Cardiac muscle cell (in vitro differentiated cells and primary cell): ENCODE measurements around the gene OXTR. TPM values are rescaled to one million over a fixed set of nuclear protein-coding genes. Genes with fewer than 3 reads are reported as not detected.

Experiments
- DNase-seq, 2 donors: peaks; one replicate each; pipeline versions ENCODE4 v3.0.0 to v3.0.0-alpha.2; 2010 to 2017; ENCODE audit warnings: low read depth in 1 of 2, low spot score in 1 of 2
- H3K27ac ChIP-seq: fragments of 200-600 bp; sonication (generic); 2 replicates; pipeline ENCODE4 v1.5.1; 2016
- H3K27me3 ChIP-seq: fragments of 200-600 bp; sonication (generic); 2 replicates; pipeline ENCODE4 v1.6.0; 2016; ENCODE audit warnings: control low read depth
- H3K36me3 ChIP-seq: fragments of 200-600 bp; sonication (generic); 2 replicates; pipeline ENCODE4 v1.5.1; 2016; ENCODE audit warnings: control low read depth
- H3K4me1 ChIP-seq: fragments of 200-600 bp; sonication (generic); 2 replicates; pipeline ENCODE4 v1.8.1; 2017; ENCODE audit warnings: low read depth, mild to moderate bottlenecking, mixed run types
- H3K4me3 ChIP-seq: fragments of 200-600 bp; sonication (generic); 2 replicates; pipeline ENCODE4 v1.5.1; 2016; ENCODE audit warnings: mild to moderate bottlenecking
- H3K9me3 ChIP-seq: fragments of 200-600 bp; sonication (generic); 2 replicates; pipeline ENCODE4 v1.5.1; 2017; ENCODE audit warnings: low read depth, mild to moderate bottlenecking, control low read depth
- CTCF ChIP-seq: IDR thresholded peaks from 2 replicates; pipeline ENCODE4 v1.5.1; 2012; ENCODE audit warnings: low read depth, mild to moderate bottlenecking, low read length
- polyA plus RNA-seq: library from polyadenylated mRNA; unstranded; fragments of >200 nt; fragmentation: Nextera tagmentation; extraction: Ambion mirVana; gene quantifications from 2 replicates; pipeline ENCODE4 v1.2.1, GENCODE V29; 2016
- total RNA-seq: library from RNA; depleted of rRNA; stranded (reverse); fragments of >200 nt; gene quantifications from 2 replicates; pipeline ENCODE4 v1.2.3, GENCODE V29; 2016

OXTR gene
- total and polyA plus RNA-seq, 2 experiments from 2014 or later: 0.64 to 1.9 TPM

GRCh38 chr3:8749316-8749715, 20.1 kb downstream of the OXTR start:
- no peak for TF ChIP-seq CTCF

GRCh38 chr3:8746780-8747345, 22.6 kb downstream of the OXTR start:
- Histone ChIP-seq H3K27ac (no peak overlapping the region), H3K27me3 (no peaks in the 10 kb centered on the region)
- TF ChIP-seq CTCF: no peak

More at GRCh38 chr3:8749316-8749715, 20.1 kb downstream of the OXTR start:
- DNase-seq: no peak
- no peak overlapping the region for H3K27ac ChIP-seq
- H3K27me3 ChIP-seq: no peaks in the 10 kb centered on the region
- H3K9me3 ChIP-seq: no peaks in the 10 kb centered on the region
- no peak overlapping the region for H3K4me3 ChIP-seq
- no peaks in the 10 kb centered on the region for H3K36me3 ChIP-seq
- H3K4me1 ChIP-seq: no peaks in the 10 kb centered on the region

GRCh38 chr3:8745619-8746370, 23.6 kb downstream of the OXTR start:
- no peaks in the 10 kb centered on the region for H3K9me3 ChIP-seq
- no peaks in the 10 kb centered on the region for H3K27me3 ChIP-seq
- no peak for DNase-seq
- no peak for TF ChIP-seq CTCF
- H3K4me3 ChIP-seq: no peak overlapping the region
- H3K36me3 ChIP-seq: no peaks in the 10 kb centered on the region
- no peak overlapping the region for H3K27ac ChIP-seq
- H3K4me1 ChIP-seq: peaks cover 12% of the 10 kb centered on the region

More at GRCh38 chr3:8746780-8747345, 22.6 kb downstream of the OXTR start:
- Histone ChIP-seq H3K9me3 (no peaks in the 10 kb centered on the region), H3K4me1 (peaks cover 4% of the 10 kb centered on the region), H3K4me3 (no peak overlapping the region), H3K36me3 (no peaks in the 10 kb centered on the region)
- peak in 1 of 2 donors; percentile 38 for DNase-seq

- H3K4me1 ChIP-seq: peaks cover 14% of the 10 kb centered on the region
- no peak for DNase-seq
- H3K36me3 ChIP-seq: no peaks in the 10 kb centered on the region
- no peak for TF ChIP-seq CTCF
- H3K27me3 ChIP-seq: no peaks in the 10 kb centered on the region
- no peak overlapping the region for H3K4me3 ChIP-seq
- H3K9me3 ChIP-seq: no peaks in the 10 kb centered on the region
- H3K27ac ChIP-seq: no peak overlapping the region
These were observed 25.5 kb downstream of the OXTR start for GRCh38 chr3:8743911-8744310.

- Histone ChIP-seq H3K9me3 (no peaks in the 10 kb centered on the region), H3K36me3 (no peaks in the 10 kb centered on the region), H3K27me3 (no peaks in the 10 kb centered on the region), H3K4me3 (no peak overlapping the region), H3K4me1 (peaks cover 14% of the 10 kb centered on the region), H3K27ac (no peak overlapping the region)
- TF ChIP-seq CTCF: no peak
- DNase-seq: peak in 1 of 2 donors; percentile 59
These were observed 26.3 kb downstream of the OXTR start for GRCh38 chr3:8743021-8743601.
